ENCODE data around the gene RPL37A. TPM values are rescaled to one million over a fixed set of nuclear protein-coding genes. Genes with fewer than 3 reads are reported as not detected.

The RPL37A gene
- total and polyA plus RNA-seq, 4 donors, result 2,015 to 4,048 (median 2,822) TPM

- peaks cover 0 to 2% (median 0%) of the 10 kb centered on the region in 4 donors for H3K9me3 ChIP-seq (ENCODE audit: control insufficient read depth in 4 of 4, insufficient read depth in 3 of 4, low read length in 3 of 4)
- no peak overlapping the region for H3K4me3 ChIP-seq
- H3K27ac ChIP-seq (ENCODE audit: low read depth in 1 of 2, low read length in 1 of 2), result no peak overlapping the region
- no peak overlapping the region for H3K9ac ChIP-seq (ENCODE audit: insufficient read depth in 1 of 2, low read length in 2 of 2)
- DNase-seq, result no peak
- 88 to 93% methylated on average over 1 of the region's 1 CpG for WGBS, 2 donors
- H3K36me3 ChIP-seq (ENCODE audit: control insufficient read depth in 4 of 4, insufficient read depth in 4 of 4, low read length in 4 of 4), result peaks cover 12 to 45% (median 38%) of the 10 kb centered on the region in 4 donors
- H3K4me1 ChIP-seq (ENCODE audit: control insufficient read depth in 5 of 5, insufficient read depth in 5 of 5, low read length in 5 of 5), result no peaks in the 10 kb centered on the region
- no peak for ATAC-seq (ENCODE audit: insufficient read depth, low FRiP score)
- TF ChIP-seq, protein P1, sequence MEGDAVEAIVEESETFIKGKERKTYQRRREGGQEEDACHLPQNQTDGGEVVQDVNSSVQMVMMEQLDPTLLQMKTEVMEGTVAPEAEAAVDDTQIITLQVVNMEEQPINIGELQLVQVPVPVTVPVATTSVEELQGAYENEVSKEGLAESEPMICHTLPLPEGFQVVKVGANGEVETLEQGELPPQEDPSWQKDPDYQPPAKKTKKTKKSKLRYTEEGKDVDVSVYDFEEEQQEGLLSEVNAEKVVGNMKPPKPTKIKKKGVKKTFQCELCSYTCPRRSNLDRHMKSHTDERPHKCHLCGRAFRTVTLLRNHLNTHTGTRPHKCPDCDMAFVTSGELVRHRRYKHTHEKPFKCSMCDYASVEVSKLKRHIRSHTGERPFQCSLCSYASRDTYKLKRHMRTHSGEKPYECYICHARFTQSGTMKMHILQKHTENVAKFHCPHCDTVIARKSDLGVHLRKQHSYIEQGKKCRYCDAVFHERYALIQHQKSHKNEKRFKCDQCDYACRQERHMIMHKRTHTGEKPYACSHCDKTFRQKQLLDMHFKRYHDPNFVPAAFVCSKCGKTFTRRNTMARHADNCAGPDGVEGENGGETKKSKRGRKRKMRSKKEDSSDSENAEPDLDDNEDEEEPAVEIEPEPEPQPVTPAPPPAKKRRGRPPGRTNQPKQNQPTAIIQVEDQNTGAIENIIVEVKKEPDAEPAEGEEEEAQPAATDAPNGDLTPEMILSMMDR (IDR thresholded peaks at IDR 0.05; ENCODE audit: control extremely low read depth, extremely low read depth), result no peak
- H3K27me3 ChIP-seq (ENCODE audit: control insufficient read depth in 3 of 3, insufficient read depth in 3 of 3, low read length in 2 of 3), result no peaks in the 10 kb centered on the region
Observed at GRCh38 chr2:216478791-216479190, 19.9 kb upstream of the RPL37A start.

DNA sequence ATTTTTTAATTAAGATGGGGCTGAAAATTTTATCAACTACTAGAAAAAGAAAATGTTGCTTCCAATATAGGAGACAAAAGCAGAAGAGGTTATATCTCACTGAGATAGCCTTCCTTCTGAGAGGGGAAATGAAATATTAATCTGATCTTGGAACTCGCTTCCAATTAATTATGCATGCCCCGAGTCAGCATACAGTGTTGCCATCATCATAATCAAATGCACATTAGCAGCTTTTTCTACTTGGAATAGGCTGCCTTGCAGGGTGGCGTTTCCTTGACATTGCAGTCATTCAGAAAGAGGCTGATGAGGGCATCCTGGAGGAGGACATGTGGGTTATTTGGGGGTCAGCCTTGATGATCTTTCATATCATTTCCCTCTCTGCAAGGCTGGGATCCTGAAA, 18.4 kb upstream of the RPL37A start:
- H3K4me1 ChIP-seq (ENCODE audit: control insufficient read depth in 5 of 5, insufficient read depth in 5 of 5, low read length in 5 of 5), result no peaks in the 10 kb centered on the region
- 79 to 85% methylated on average over 3 of the region's 3 CpGs for WGBS, 2 donors
- peaks cover 12 to 45% (median 38%) of the 10 kb centered on the region in 4 donors for H3K36me3 ChIP-seq (ENCODE audit: control insufficient read depth in 4 of 4, insufficient read depth in 4 of 4, low read length in 4 of 4)
- H3K27ac ChIP-seq (ENCODE audit: low read depth in 1 of 2, low read length in 1 of 2), result no peak overlapping the region
- ATAC-seq (ENCODE audit: insufficient read depth, low FRiP score) (no peak), DNase-seq (no peak)
- no peaks in the 10 kb centered on the region for H3K27me3 ChIP-seq (ENCODE audit: control insufficient read depth in 3 of 3, insufficient read depth in 3 of 3, low read length in 2 of 3)
- TF ChIP-seq, protein P1 (IDR thresholded peaks at IDR 0.05; ENCODE audit: control extremely low read depth, extremely low read depth), result no peak
- no peak overlapping the region for H3K9ac ChIP-seq (ENCODE audit: insufficient read depth in 1 of 2, low read length in 2 of 2)
- H3K4me3 ChIP-seq, result no peak overlapping the region
- H3K9me3 ChIP-seq (ENCODE audit: control insufficient read depth in 4 of 4, insufficient read depth in 3 of 4, low read length in 3 of 4), result peaks cover 0 to 2% (median 0%) of the 10 kb centered on the region in 4 donors

DNA sequence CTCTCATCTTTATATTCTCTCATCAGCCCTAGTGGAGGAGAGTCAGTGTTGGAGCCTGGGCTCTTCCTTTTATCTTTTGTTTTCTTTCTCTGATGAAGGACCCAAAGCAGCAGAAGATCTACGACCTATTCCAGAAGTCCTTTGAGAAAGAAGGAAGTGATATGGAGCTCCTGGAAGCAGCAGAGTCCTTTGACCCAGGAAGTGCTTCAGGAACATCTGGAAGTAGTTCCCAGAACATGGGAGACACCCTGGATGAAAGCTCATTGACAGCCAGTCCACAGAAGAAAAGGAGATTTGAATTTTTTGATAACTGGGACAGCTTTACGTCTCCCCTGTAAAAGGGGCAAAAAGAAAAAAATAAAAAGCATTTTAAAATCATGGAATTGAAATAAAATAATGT, 16.0 kb upstream of the RPL37A start:
- 82 to 92% methylated on average over 2 of the region's 2 CpGs for WGBS, 2 donors
- H3K9me3 ChIP-seq (ENCODE audit: control insufficient read depth in 4 of 4, insufficient read depth in 3 of 4, low read length in 3 of 4), result peaks cover 0 to 2% (median 0%) of the 10 kb centered on the region in 4 donors
- no peak overlapping the region for H3K9ac ChIP-seq (ENCODE audit: insufficient read depth in 1 of 2, low read length in 2 of 2)
- H3K27me3 ChIP-seq (ENCODE audit: control insufficient read depth in 3 of 3, insufficient read depth in 3 of 3, low read length in 2 of 3), result no peaks in the 10 kb centered on the region
- ATAC-seq (ENCODE audit: insufficient read depth, low FRiP score) (no peak), DNase-seq (no peak)
- H3K4me1 ChIP-seq (ENCODE audit: control insufficient read depth in 5 of 5, insufficient read depth in 5 of 5, low read length in 5 of 5), result peaks cover 0 to 3% (median 0%) of the 10 kb centered on the region in 5 donors
- TF ChIP-seq, protein P1 (IDR thresholded peaks at IDR 0.05; ENCODE audit: control extremely low read depth, extremely low read depth), result no peak
- peaks cover 4 to 37% (median 26%) of the 10 kb centered on the region in 4 donors for H3K36me3 ChIP-seq (ENCODE audit: control insufficient read depth in 4 of 4, insufficient read depth in 4 of 4, low read length in 4 of 4)
- no peak overlapping the region for H3K27ac ChIP-seq (ENCODE audit: low read depth in 1 of 2, low read length in 1 of 2)
- no peak overlapping the region for H3K4me3 ChIP-seq

GRCh38 chr2:216485237-216485636, 13.4 kb upstream of the RPL37A start:
- ATAC-seq (ENCODE audit: insufficient read depth, low FRiP score) (no peak), DNase-seq (no peak)
- Histone ChIP-seq H3K27me3 (ENCODE audit: control insufficient read depth in 3 of 3, insufficient read depth in 3 of 3, low read length in 2 of 3) (no peaks in the 10 kb centered on the region), H3K4me3 (no peak overlapping the region), H3K36me3 (ENCODE audit: control insufficient read depth in 4 of 4, insufficient read depth in 4 of 4, low read length in 4 of 4) (peaks cover 4 to 17% (median 11%) of the 10 kb centered on the region in 4 donors), H3K27ac (ENCODE audit: low read depth in 1 of 2, low read length in 1 of 2) (no peak overlapping the region), H3K4me1 (ENCODE audit: control insufficient read depth in 5 of 5, insufficient read depth in 5 of 5, low read length in 5 of 5) (peaks cover 0 to 11% (median 0%) of the 10 kb centered on the region in 5 donors), H3K9me3 (ENCODE audit: control insufficient read depth in 4 of 4, insufficient read depth in 3 of 4, low read length in 3 of 4) (no peaks in the 10 kb centered on the region), H3K9ac (ENCODE audit: insufficient read depth in 1 of 2, low read length in 2 of 2) (no peak overlapping the region)
- 73 to 77% methylated on average over 3 of the region's 3 CpGs for WGBS, 2 donors
- TF ChIP-seq, protein P1 (IDR thresholded peaks at IDR 0.05; ENCODE audit: control extremely low read depth, extremely low read depth), result no peak
